Hematopoietic multipotent progenitor cell treated with erythropoietin and hydrocortisone succinate and interleukin-3 and kit ligand, for 6 days (in vitro differentiated cells): ENCODE results near the gene MTHFD1L.
A peak's percentile ranks its signal among the peaks of the same experiment; 100 is the strongest.
"Not testable (repeated sequence)": the region's sequence is repeated elsewhere in the genome, so short reads cannot be mapped to it uniquely, and the experiment has no call there.

Experiments
- DNase-seq: peaks from one replicate; pipeline ENCODE4 v3.0.0-alpha.2; 2015

The MTHFD1L gene

DNA sequence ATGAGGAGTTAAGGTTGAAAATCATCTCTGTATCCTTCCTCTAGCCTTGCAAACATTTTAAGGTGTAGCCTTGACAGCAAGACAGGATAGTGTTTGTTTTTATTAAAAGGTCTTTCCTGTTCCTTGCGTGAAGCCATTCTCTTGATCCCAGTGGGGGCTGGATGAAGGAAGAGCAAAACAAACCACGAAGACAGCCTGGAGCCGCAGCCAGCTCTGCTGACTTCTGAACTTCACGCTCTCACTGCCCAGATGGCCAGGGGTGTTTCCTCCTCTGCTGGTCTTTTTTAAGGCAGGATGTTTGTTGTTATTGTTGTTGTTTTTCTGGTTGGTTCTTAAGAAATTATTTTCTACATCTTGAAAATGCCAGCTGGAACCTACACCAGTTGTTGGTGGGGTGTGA lies 156.4 kb downstream of the MTHFD1L start:
- no peak for DNase-seq

DNA sequence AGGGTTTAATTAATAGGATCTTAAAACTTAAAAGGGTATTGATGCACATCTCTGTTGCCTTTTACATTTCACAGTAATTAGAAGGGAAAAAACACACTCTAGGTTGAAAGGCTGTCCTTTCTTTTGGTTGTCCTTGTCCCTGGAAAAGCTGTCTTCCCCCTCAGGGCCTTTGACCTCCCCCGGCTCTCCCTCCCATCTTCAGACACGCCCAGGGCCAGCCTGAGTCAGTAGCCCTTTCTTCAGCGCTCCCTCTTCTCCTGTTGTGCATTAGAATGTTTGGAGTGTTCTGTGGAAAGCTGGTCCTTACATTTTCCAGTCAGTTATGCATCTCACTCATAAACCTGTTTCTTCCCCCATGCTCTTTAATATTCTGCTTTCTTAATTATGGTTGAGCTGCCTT lies 157.0 kb downstream of the MTHFD1L start:
- no peak for DNase-seq

DNA sequence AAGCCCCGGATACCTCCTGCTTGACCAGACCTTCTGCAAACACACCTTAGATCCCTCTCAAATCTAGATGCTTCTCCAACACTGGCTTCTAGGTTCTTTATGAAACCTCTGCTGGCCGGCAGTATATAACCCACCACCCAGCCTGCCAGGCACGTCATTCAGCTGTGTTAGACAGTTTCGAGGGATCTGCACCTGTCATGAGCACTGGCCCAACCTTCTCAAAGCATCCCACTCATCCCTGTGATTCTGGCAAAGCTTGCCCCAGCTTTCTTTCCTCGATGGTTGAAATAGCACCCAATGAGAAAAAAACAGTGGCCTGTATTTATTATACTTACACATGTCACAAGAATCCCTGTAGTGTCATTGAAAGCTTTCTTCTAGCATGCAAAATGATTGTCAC lies 157.8 kb downstream of the MTHFD1L start:
- DNase-seq = no peak

DNA sequence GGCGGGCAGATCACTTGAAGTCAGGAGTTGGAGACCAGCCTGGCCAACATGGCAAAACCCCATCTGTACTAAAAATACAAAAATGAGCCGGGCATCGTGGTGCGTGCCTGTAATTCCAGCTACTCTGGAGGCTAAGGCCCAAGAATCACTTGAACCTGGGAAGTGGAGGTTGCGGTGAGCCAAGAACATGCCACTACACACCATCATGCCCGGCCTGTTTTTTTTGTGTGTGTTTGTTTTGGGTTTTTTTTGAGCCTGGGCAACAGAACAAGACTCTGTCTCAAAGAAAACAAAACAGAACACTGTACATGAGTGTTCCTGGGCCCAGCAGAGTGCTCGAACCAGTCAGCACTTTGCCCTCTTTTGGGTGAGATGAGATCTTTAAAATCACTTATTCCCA lies 159.1 kb downstream of the MTHFD1L start:
- no peak for DNase-seq

DNA sequence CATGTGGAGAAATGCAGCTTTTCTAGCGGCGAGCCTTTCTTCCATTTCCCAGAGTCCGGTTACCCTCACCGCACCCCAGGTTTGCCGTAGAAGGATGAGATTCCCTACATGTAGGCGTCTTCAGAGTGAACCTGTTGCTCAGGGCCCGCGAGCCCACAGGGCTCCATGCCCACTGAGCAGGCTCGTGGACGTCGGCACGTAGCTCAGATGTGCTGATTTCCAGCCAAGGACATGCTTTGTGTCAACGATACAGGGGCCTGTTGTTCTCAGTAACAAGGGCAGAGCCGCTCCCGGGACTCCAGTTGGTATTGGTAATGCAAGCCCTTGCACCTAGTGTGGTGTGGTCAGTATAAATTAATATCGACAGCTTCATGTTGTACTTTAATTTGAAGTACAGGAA lies 159.6 kb downstream of the MTHFD1L start:
- no peak for DNase-seq

DNA sequence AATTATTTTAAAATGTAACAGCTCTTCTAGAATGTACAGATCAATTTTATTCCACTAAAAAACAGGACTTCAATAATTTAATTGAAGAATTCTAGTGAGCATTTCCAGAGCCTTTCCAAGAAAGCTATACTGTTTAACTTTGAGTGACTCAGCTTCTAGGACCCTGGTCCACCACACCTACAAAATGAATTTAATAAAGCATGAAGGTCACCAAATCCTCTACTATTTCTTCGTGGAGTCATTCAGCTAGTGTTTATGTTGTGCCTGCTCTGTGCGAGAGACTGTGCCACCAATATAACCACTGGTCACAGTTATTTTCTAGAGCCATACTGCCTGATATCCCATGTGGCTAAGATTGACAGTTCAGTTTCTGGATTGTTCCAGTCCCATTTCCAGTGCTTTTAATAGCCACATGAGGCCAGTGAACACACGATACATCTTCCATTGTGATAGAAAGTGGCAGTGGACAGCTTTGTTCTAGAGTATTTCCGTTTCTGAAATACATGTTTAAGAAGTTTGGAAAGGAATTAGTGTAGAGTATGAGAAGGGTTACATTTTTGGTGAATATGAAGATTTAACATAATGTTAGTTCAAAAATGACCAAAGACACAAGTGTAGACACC lies 160.7 kb downstream of the MTHFD1L start:
- DNase-seq = no peak

DNA sequence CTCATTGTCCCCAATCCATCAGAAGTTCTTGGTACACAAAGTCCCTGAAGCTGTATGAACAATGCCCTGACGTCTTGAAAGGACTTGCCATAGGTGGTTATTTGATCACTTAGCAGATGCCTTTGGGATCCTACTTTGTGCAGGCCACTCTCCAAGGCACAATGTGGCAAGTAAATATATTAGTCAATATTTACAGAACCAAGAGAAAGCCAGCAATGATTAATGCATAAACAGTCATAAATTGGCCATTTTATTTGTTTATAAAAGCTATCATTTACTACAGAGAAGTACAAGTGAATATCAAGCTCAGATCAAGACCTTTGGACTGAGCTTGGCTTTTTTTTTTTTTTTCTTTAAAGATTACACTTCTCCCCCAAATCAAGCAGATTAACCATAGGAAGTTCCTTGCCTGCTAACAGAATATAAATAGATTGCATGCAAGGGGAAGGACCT lies 161.8 kb downstream of the MTHFD1L start:
- DNase-seq = no peak

DNA sequence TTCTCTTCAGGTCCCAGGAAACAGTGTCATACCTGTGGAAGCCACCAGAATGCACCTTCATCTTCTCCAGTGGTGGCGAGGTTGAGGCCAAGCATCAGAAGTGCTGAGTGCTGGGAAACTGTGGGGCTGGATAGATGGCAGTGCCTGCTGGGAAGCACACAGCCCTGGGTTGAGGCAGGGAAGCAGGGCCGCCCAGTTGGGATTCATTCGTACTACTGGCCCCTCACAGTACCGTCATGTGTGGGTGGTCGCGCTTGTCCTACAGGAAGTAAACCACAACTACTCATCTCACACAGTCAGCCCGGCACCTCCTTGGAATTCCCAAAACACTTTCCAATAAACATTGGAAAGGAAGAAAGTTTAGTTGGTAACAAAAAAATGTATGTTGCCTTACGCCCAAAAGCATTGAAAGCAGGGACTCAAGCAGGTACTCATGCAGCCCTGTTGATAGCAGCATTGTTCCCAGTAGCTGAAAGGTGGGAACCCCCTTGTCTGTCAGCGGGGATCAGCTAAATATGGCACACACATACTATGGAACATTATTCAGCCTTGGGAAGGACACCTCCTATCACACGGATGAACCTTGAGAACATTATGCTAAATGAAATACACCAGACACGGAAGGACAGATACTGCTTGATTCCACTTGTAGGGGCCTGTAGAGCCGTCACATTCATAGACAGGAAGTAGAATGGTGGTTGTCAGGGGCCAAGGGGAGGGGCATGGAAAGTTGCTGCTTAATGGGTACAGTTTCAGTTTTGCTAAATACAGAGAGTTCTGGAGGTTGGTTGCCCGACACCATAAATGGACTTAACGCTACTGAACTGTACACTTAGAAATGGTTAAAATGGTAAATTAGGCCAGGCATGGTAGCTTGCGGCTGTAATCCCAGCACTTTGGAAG lies 162.7 kb downstream of the MTHFD1L start:
- no peak for DNase-seq

DNA sequence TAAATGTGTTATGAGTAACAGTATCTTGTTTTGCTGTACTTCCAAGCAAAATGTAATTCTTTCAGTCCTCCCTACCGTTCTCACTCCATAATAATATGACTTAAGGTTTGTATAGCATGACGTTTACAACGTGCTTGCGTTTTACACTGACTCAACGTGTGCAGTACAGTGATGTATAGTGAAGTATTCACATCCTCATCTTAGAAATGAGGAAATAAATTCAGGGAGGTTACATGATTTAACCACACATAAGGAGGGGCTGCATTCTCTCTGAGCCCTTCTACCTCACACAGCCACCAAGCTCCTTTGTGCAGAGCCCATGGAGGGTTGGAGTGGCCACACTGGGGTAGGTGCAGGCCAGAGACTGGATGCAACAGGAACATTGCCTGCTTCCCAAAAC lies 164.5 kb downstream of the MTHFD1L start:
- DNase-seq = no peak

DNA sequence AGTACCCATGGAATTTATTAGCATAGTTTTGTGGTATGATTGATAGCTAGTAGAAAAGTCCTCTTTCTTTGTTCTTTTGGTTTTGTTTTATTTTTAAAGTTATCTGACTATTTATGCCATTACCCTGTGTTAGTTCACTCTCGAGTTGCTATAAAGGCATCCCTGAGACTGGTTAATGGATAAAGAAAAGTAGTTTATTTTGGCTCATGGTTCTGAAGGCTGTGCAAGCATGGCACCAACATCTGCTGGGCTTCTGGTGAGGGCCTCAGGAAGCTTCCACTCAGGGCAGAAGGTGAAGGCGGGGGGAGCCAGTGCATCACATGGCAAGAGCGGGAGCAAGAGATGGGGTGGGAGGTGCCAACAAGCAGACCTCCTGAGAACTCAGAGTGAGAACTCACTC lies 166.5 kb downstream of the MTHFD1L start:
- DNase-seq = no peak

DNA sequence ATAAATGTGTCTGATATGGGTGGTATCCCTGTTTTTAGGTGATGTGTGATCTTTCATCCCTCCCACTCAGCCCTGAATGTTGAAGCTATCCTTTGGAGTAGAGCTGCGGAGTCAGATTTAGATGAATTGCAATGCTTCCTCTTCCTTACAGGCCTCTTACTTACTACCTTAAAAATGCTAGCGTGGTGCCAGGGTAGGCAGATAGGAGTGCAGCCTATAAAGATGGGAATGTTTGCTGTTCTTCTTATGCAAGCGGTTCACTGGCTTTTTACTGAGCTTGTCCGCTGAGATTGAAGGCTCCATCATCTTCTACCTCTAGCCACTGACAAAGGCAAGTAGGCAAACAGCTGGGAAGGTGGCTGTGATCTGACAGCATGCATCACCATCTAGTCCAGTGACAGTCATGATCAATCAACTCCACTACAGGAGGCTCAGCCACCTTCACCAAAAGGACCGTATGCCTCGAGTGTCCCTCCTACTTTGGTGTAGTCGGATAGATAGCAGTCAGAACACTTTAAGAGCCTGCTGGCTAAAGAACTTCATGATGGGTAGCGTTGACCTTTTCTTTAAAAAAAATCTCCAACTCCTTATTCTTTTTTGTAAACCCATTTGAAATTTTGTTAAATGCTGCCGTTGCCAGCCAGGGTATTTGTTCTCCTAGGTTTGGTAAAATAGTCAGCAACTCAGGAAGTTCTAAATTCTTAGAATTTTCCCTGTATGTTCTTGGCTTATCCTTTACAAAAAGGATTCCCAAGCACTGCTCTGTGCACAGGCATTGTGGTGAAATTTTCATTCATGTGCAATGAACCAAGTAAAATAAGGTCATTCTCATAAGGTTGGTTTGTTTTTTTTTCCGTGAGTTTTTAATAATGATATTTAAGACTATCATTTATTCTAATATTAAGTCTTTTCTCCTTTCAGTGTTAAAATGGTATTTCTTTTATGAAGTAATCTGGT lies 169.6 kb downstream of the MTHFD1L start:
- no peak for DNase-seq

DNA sequence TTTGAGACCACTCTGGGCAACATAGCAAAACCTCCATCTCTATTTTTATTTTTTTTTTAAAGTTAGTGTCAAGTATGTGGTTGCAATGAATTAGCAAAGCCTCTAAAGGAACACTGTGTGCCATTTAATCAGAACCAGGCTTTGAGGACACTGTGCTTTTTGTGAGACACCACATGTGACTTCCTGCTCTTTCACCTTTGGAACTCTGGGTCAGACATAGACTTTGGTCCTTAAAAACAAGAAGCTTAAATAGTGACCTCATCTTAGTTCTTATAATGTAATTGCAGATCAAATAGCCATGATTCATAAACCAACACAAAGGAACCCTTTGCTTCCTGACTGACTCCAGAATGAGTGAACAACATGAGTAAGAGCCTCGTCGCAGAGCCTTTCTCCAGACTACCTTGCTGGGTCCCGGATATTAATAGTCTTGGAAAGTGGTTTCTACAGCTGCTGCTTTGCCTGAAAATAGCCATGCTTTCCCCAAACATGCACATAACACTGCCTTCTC lies 170.8 kb downstream of the MTHFD1L start:
- not testable (repeated sequence) for DNase-seq

DNA sequence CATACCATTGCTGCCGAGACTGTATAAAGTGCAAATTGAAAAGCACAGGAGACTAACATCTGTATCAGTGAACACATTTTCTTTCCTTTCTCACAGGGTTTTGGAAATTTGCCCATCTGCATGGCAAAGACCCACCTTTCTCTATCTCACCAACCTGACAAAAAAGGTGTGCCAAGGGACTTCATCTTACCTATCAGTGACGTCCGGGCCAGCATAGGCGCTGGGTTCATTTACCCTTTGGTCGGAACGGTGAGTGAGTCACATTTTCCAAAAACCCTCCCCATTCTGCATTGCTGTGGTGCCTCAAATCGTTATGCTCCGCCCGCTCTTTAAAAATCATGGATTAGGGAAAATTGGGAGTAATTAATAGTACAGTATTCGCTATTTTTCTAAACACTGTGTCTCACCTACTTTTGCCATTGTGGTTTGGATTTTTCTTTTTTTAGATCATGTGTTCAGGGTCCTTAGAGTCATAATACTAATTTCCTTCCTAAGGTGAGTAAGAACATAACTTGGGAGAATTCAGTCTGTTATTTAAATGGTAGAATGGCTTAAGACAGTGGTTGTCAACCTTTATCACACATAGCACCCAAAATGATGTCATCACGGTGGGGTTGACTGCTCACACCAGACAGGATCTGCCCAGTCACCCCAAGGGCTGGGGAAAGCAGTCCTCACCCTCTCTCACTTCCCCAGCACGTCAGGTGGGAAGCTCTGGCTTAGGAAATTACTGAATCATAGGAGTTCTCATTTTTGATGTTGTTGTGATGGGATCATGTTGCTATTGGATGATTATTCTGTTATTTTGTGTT lies 171.6 kb downstream of the MTHFD1L start:
- DNase-seq = no peak

DNA sequence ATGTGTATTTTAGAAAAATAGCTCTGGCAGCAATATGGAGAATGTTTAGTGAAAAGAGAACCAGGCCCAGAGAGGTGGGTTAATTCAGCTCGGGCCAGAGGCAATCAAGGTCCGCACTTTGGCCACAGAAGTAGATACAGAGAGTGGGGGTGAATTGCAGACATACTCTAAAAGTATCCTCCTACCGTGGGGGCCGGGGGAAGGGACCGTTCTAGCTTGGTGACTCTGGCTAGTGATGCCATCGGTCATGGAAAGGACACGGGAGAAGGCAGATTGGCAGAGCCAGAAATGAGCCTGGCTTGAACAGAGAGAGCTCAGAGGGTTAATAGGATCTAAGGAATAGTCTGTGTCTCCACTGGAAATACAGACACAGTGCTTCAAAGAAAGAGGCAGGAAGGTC lies 173.1 kb downstream of the MTHFD1L start:
- no peak for DNase-seq

DNA sequence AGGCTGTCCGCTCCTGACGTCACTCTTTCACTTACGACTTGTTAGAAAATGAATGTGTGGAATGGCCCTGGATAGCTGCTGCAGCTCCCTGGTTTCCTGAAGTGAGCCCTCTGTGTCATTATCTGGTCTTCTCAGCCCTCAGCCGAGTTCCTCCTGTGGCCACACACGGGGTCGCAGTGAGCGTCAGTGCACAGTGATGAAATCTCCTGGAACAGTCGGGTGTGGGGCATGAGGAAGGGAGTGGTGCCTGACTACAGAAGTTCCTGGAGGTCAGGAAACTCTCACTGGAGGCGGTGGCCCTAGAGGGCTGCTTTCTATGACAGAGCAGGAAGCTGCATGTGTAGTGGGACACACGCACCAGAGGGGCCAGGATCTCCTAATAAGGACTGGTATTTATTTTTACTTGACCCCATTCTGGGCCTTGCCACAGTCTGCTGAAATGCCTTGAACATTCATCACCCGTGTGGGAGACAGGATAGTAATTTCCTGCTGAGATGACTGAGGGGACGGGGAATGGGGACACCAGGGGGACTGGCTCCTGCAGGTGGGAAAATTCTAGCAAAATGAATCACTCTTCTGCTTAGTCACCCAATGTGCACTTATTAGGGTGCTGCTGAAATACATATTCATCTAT lies 175.5 kb downstream of the MTHFD1L start:
- peak; percentile 89 for DNase-seq

DNA sequence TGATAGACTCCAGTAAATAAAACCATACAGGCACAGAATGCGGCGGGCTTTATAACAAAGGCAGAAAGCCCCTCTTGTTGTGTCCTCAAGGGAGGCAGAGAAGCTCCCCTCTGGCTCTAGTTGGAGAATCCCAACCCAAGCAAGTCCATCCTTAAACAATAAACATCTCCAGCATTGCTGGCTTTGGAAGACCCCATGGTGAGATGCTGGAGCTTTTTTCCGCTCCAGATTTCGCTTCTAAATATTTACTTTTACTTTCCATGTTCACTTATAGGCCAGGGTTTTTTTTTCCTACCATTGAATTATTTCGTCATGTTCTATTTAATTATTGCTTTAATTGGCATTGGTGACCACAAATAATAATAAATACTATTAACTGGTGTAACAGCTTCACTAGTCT lies 176.2 kb downstream of the MTHFD1L start:
- DNase-seq = no peak

DNA sequence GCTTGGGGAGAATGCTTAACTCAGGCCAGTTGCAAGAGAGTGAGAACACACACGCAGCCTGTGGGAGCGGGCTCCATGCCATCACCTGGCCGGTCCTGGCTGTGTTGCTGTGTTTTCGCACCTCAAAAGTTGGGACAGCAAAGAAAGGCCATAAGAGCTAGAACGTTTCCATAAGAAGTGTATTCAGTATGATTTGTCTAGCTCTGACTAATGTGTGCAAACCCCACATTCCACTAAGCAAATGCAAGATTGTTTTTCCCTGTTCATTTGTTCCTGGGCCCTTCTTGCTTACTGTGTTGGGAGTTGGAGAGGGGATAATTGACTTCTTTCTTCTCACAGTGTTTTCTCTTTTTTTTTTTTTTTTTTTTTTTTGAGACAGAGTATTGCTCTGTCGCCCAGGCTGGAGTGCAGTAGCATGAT lies 177.4 kb downstream of the MTHFD1L start:
- DNase-seq = not testable (repeated sequence)

DNA sequence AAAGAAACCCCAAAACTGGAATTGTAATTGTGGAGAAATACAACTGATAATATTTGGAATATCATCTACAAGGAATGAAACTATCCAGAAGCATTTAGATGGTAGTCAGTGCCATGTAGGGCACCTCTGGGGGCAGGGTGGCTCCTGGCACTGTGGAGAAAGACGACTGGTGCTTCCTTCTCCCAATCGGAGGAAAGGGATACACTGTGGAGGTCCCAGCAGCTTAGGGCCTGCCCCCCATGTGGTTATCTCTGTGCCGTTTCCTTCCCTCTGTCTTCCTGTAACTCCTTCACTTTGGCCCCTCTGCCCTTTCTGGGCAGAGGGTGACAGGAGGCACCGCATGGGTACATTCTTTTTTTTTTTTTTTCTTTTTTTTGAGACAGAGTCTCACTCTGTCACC lies 178.4 kb downstream of the MTHFD1L start:
- DNase-seq = no peak

DNA sequence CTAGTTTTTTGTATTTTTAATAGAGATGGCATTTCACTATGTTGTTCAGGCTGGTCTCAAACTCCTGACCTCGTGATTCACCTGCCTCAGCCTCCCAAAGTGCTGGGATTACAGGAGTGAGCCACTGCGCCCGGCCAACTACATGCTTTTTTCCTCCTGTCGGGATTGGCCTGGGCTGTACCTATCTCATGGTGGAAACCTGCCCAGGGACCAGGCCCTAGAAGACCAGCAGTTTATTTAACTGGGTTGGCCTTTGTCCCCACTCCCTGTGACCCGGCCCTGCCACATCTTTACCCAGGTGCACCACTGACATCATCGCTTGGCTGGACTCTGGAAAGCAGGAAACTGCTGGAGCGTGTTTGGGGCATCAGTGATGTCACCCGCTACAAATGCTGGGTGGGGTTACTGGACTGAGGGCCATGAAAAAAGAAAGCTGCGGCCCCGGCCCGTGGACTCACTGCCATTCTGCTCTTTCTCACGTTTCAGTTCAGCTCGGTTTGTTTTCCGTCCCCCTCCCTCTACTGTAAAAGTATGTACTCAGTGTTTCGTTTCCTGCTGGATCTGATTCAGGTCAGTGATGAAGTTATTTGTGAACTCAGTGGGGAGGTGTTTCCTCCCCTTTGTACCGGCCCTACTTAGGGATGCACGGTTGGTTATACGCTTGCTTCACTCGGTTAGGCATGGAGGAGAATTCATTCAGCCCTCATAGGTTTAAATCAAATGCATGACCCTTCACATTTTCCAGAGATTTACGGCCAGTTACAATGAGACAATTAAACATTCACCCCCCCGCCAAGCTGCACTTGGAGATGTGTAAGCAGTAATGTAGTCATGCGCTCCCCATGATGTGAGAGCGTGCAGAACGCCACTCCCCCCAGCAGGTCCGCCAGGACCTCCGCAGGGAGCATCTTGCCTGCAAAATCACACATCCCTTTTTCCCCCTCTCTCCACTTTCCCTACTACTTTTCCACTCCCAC lies 179.3 kb downstream of the MTHFD1L start:
- no peak for DNase-seq

DNA sequence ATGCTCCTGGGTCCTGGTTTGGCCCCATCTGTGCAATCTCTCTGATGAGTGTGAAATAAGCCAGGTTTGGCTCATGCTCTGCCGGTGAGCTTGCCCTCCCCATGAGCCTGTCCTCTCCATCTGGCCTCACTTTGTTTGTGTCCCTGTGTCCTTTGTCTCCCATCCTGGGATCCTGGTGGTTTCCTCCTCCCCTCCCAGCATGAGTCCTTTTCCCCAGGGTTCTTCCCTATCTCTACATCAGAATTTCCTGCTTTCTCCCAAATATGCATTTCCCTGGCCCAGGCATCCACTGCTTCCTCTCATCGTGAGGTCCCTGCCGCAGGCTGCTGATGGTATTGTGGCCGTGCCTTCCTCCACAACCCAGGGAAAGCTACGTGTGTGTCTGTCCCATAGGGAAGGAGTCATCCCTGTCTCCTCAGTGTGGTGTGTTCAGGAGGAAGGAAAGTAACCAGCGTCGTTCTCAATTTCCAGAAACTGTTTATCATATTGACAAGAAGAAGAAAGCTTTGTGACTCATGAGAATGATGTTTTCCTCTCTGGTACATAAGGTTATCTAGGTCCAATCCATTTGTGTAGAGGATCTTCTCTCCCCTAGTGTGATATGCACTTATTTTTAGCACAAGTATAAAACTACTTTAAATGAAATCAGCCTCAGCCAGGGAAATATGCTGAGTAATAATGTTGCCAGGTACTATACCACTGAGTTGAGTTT lies 180.2 kb downstream of the MTHFD1L start:
- not testable (repeated sequence) for DNase-seq
